ENCODE data around the gene STK32C.

- no peak; the same call in 1 of the 2 replicates for TF ChIP-seq POLR2A (IDR thresholded peaks at IDR 0.05; ENCODE audit: low read length)
- TF ChIP-seq MAZ (IDR thresholded peaks at IDR 0.05; ENCODE audit: borderline replicate concordance, low read depth, low read length), result no peak
- TF ChIP-seq HES2 (IDR thresholded peaks at IDR 0.05), result no peak
- TF ChIP-seq, protein P1, sequence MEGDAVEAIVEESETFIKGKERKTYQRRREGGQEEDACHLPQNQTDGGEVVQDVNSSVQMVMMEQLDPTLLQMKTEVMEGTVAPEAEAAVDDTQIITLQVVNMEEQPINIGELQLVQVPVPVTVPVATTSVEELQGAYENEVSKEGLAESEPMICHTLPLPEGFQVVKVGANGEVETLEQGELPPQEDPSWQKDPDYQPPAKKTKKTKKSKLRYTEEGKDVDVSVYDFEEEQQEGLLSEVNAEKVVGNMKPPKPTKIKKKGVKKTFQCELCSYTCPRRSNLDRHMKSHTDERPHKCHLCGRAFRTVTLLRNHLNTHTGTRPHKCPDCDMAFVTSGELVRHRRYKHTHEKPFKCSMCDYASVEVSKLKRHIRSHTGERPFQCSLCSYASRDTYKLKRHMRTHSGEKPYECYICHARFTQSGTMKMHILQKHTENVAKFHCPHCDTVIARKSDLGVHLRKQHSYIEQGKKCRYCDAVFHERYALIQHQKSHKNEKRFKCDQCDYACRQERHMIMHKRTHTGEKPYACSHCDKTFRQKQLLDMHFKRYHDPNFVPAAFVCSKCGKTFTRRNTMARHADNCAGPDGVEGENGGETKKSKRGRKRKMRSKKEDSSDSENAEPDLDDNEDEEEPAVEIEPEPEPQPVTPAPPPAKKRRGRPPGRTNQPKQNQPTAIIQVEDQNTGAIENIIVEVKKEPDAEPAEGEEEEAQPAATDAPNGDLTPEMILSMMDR (IDR thresholded peaks at IDR 0.05), result no peak
- TF ChIP-seq, protein P2, sequence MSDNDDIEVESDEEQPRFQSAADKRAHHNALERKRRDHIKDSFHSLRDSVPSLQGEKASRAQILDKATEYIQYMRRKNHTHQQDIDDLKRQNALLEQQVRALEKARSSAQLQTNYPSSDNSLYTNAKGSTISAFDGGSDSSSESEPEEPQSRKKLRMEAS (IDR thresholded peaks at IDR 0.05), result no peak
- TF ChIP-seq CBX2 (IDR thresholded peaks at IDR 0.05; ENCODE audit: borderline replicate concordance, low read depth), result no peak
- TF ChIP-seq KDM5A (IDR thresholded peaks at IDR 0.05), result no peak
Measured at GRCh38 chr10:132310701-132311337, 3.1 kb upstream of the STK32C start.

All from A549 (cell line).